Activated T-helper 1 cell treated with anti-CD3 and anti-CD28 coated beads, Interleukin-12 subunit alpha, Interleukin-12 subunit beta, Interleukin-2, Interleukin-4 antibody, amounts not matched to agents 30 ng/mL and 10 ng/mL and 1 ng/mL, durations not matched to agents 14 hours and 24 hours and 36 hours (primary cell): Measurements from ENCODE around the gene ANKRD22. TPM values are rescaled to one million over a fixed set of nuclear protein-coding genes. Genes with fewer than 3 reads are reported as not detected.

Experiments
- total RNA-seq: library from RNA; stranded (reverse); gene quantifications from 2 replicates; pipeline ENCODE4 v1.2.3, GENCODE V29; 2022

The ANKRD22 gene
- total RNA-seq, 1 donor from 2014 or later: 0.16 TPM

Other genes starting within 250 kb of the ANKRD22 start
- gene LIPF, start 187.4 kb downstream of the ANKRD22 start, total RNA-seq: not detected in 2 replicates
- gene LIPK, start 145.6 kb downstream of the ANKRD22 start, total RNA-seq: not detected in 2 replicates
- not detected in 2 replicates for gene LIPN, start 91.8 kb downstream of the ANKRD22 start, total RNA-seq
- gene LIPM, start 49.1 kb downstream of the ANKRD22 start, total RNA-seq: not detected in 2 replicates
- 36.1 and 37.5 TPM in 2 replicates for gene STAMBPL1, start 28.4 kb upstream of the ANKRD22 start, total RNA-seq
- gene ACTA2, start 100.9 kb upstream of the ANKRD22 start, total RNA-seq: 10.9 and 12.2 TPM in 2 replicates
- 36.4 and 38.6 TPM in 2 replicates for gene FAS, start 139.0 kb upstream of the ANKRD22 start, total RNA-seq